ENCODE data around the gene DPP3.
"Not testable (repeated sequence)": the region's sequence is repeated elsewhere in the genome, so short reads cannot be mapped to it uniquely, and the experiment has no call there.

DPP3 gene

GRCh38 chr11:66539170-66539869, 59.1 kb downstream of the DPP3 start:
- DNase-seq (ENCODE audit: extremely low spot score), result no peak
- TF ChIP-seq CTCF (IDR thresholded peaks at IDR 0.05; ENCODE audit: control extremely low read depth, extremely low read depth, low read depth, missing control alignments), result no peak
- CTCF ChIA-PET, result no interaction called here
- POLR2A ChIA-PET, result no interaction called here

- ChIA-PET CTCF (no interaction called here), POLR2A (no interaction called here)
- DNase-seq (ENCODE audit: extremely low spot score), result no peak
- TF ChIP-seq CTCF (IDR thresholded peaks at IDR 0.05; ENCODE audit: control extremely low read depth, extremely low read depth, low read depth, missing control alignments), result no peak
These were observed 59.6 kb downstream of the DPP3 start for GRCh38 chr11:66539870-66540213.

DNA sequence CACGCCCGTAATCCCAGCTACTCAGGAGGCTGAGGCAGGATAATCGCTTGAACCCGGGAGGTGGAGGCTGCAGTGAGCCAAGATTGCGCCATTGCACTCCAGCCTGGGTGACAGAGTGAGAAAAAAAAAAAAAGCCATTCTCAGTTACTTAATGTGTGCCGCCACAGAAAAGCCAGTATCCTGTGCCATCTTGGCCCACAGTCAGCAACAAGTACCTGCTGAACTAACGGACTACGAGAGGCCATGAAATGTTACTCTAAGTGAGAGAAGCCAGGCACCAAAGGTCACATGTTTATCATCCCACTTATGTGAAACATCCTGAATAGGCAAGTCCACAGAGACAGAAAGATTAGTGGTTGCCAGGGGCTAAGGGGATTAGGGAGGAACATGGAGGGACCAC, 60.4 kb downstream of the DPP3 start:
- DNase-seq (ENCODE audit: extremely low spot score); POLR2A ChIA-PET: not testable (repeated sequence)
- CTCF ChIA-PET, result interaction anchor here (1.9 kb wide), 1 partner anchor 138 kb away, joined by 6 read pairs; no protein-coding TSS in a partner anchor

GRCh38 chr11:66541892-66542291, 61.7 kb downstream of the DPP3 start:
- no peak for TF ChIP-seq CTCF (IDR thresholded peaks at IDR 0.05; ENCODE audit: control extremely low read depth, extremely low read depth, low read depth, missing control alignments)
- no peak for DNase-seq (ENCODE audit: extremely low spot score)
- ChIA-PET CTCF (interaction anchor here (1.4 to 1.9 kb wide), 2 partner anchors 9 to 137 kb away, joined by 6 read pairs; no protein-coding TSS in a partner anchor), POLR2A (no interaction called here)

GRCh38 chr11:66542362-66542761, 62.1 kb downstream of the DPP3 start:
- POLR2A ChIA-PET, result no interaction called here
- DNase-seq (ENCODE audit: extremely low spot score), result no peak
- no peak for TF ChIP-seq CTCF (IDR thresholded peaks at IDR 0.05; ENCODE audit: control extremely low read depth, extremely low read depth, low read depth, missing control alignments)
- CTCF ChIA-PET, result interaction anchor here (1.4 to 1.9 kb wide), 2 partner anchors 9 to 136 kb away, joined by 6 read pairs; no protein-coding TSS in a partner anchor

DNA sequence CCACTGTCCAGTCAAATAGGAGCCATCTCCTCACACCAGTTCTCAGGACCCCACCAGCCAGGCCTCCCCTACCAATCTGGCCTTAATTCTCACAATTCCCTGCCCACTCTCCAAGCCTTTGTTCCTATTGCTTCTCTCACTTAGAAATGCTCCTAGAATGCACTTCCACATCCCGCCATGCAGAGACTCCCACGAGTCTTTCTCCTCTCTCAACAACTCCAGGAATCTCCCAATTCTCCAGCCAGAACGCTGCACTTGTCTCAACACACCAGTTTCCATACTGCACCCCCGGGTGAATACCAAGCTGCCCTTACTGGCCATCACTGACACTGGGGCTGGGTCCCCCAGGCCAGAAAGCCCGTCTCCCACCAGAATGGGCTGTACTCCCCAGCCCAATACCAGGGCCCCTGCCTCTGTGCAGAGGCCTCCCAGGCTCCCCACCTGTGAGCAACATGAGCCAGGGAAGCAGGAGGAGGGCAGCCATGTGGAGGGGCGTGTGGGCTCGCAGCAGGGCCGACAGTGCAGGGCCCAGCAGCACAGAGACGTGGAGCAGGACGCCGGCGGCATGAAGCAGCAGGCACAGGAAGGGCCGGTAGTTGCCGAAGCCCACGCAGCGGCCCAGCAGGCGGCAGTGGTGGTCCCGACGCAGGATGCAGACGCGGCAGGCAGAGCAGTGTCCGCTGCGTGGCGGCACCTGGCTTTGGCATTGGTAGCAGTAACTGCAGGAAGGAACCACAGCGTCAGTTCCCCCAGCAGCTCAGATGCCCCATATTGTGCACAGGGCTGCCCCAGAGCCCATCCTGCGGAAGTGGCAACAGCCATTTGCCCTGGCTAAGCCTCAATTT, 63.3 kb downstream of the DPP3 start:
- POLR2A ChIA-PET, result no interaction called here
- TF ChIP-seq CTCF (IDR thresholded peaks at IDR 0.05; ENCODE audit: control extremely low read depth, extremely low read depth, low read depth, missing control alignments), result peak; percentile 66
- peak; percentile 72 for DNase-seq (ENCODE audit: extremely low spot score)
- CTCF ChIA-PET, result interaction anchor here (0.9 to 2.2 kb wide), 3 partner anchors 8 to 135 kb away, joined by 3 to 8 read pairs (median 6); partner anchors contain the start of gene RBM4B

GRCh38 chr11:66544952-66545351, 64.7 kb downstream of the DPP3 start:
- CTCF ChIA-PET, result interaction anchor here (1.5 to 2.2 kb wide), 2 partner anchors 130 to 133 kb away, joined by 4 to 8 read pairs; partner anchors contain the start of gene RBM4B
- DNase-seq (ENCODE audit: extremely low spot score), result not testable (repeated sequence)
- POLR2A ChIA-PET, result interaction anchor here (0.6 to 1.9 kb wide), 2 partner anchors 79 to 133 kb away, joined by 3 to 7 read pairs; partner anchors contain the start of gene RBM4B
